AML-193 (cell line): ENCODE measurements around the gene SRSF7.
"Not testable (repeated sequence)": the region's sequence is repeated elsewhere in the genome, so short reads cannot be mapped to it uniquely, and the experiment has no call there.

Source experiments
- DNase-seq, 2 experiments: peaks; one replicate each; lab custom pipeline; 2025; lab: John Stamatoyannopoulos, UW

The SRSF7 gene

DNA sequence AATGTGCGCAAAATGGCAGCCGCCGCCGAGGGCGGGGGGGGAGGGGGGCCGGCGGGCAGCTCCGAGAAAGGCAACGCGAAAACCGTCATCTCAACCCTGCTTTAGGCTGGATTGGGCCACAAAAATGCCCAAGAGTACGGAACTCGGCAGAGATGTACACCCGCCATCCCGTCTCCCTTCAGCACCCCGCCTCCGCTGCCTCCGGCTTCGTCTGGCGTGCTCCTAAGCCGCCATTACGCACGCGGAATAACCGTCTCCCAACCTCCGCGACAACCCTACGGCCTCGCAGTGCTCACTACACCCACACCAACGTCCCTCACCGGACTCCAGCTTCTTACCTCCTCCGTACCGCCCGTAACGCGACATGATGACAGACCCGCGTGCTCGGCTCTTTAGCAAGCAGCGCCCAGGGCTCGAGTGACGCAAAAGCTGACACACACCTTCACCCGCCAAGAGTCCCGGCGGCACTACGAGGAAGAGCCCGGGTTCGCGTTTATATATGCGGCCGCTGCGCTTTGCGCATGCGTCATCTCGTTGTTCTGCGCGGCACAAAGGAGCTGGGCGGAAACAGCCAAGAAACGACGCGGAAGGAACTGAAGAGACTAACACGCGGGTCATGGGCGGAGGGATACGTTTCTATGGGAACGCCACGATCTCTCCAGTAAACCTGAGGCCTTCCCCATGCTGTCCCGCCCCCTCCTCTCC, at the start of gene SRSF7:
TSS of gene SRSF7 (minus strand) at position 471 of the 705 bp plus-strand sequence. CDS start at position 366, 105 bp downstream.
- DNase-seq, result peak; percentile 96 to 97

GRCh38 chr2:38797953-38798352, 46.8 kb upstream of the SRSF7 start:
- DNase-seq, result no peak

- DNase-seq, result no peak
Measured at GRCh38 chr2:38797250-38797676, 46.1 kb upstream of the SRSF7 start.

DNA sequence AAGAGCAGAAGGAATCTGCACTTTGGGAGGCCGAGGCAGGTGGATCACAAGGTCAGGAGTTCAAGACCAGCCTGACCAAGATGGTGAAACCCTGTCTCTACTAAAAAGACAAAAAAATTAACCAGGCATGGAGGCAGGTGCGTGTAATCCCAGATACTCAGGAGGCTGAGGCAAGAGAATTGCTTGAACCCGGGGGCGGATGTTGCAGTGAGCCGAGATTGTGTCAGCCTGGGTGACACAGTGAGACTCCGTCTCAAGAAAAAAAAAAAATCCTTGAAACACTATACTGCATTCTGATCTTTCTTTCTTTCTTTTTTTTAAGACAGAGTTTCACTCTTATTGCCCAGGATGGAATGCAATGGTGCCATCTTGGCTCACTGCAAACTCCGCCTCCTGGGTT, 43.9 kb upstream of the SRSF7 start:
- DNase-seq, result not testable (repeated sequence)

- DNase-seq, result no peak
Measured at GRCh38 chr2:38794235-38794946, 43.2 kb upstream of the SRSF7 start.

DNA sequence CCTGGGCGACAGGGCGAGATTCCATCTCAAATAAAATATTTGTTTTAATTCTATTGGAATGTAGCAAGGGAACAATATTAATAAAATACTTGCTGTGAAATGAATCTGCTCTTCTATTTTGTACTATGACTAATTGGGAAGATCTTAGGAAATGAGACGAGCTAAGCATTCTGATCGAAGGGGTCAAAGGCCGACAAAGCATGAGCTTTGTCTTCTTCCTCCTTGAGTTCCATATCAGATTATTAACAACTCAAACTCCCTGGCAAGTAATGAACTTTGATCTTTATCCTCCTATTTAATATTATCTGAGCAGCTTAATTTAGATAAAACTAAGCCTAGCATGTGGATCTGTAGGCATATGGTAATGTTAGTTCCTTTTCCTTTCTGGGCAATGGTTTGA, 42.4 kb upstream of the SRSF7 start:
- no peak for DNase-seq

DNA sequence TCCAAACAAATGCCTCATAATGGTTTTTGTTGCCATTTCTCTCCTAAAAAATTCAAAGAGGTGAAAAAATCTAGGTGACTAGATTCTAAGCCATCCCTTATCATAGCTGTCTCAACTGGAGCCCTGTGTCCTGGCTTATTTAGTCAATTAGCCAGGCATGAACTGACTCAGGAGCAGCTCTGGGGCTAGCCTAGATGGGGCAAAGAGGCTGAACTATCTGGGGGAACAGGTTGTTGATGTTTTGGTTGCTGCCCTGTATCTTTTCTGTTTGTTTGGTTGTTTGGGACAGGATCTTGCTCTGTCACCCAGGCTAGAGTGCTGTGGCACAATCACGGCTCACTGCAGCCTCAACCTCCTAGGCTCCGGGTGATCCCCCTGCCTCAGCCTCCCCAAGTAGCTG, 41.6 kb upstream of the SRSF7 start:
- no peak for DNase-seq

DNA sequence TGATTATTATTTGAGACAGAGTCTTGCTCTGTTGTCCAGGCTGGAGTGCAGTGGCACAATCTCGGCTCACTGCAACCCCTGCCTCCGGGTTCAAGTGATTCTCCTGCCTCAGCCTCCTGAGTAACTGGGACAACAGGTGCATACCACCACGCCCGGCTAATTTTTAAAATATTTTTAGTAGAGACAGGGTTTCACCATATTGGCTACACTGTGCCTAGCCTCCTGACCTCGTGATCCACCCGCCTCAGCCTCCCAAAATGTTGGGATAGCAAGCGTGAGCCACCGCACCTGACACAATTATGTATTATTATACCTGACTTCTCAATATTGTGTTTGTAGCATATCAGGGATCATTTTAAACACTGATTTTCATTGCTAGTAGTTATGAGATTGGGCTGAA, 41.2 kb upstream of the SRSF7 start:
- not testable (repeated sequence) for DNase-seq

GRCh38 chr2:38791744-38792143, 40.6 kb upstream of the SRSF7 start:
- DNase-seq, result peak; percentile 35 to 47

- DNase-seq, result no peak
Measured at GRCh38 chr2:38789691-38790090, 38.5 kb upstream of the SRSF7 start.

DNA sequence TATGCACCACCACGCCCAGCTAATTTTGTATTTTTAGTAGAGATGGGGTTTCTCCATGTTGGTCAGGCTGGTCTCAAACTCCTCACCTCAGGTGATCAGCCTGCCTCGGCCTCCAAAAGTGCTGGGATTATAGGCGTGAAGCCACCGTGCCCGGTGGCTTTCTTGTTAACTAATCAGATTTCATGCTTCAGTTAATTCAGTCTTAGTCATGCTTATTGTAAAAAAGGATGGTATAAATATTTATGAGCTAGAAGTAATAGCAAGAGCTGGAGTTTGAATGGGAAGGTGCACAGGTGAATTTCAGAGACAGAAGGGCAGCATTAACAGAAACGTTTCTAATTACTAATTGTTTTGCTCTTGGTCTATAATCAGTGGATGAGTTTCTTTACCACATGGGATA, 37.1 kb upstream of the SRSF7 start:
- DNase-seq, result no peak

GRCh38 chr2:38783586-38783985, 32.4 kb upstream of the SRSF7 start:
- DNase-seq, result no peak

GRCh38 chr2:38778687-38779082, 27.5 kb upstream of the SRSF7 start:
- no peak for DNase-seq

GRCh38 chr2:38776531-38776930, 25.4 kb upstream of the SRSF7 start:
- no peak for DNase-seq

- DNase-seq, result no peak
Measured at GRCh38 chr2:38775921-38776225, 24.7 kb upstream of the SRSF7 start.

GRCh38 chr2:38775097-38775920, 24.1 kb upstream of the SRSF7 start:
- no peak for DNase-seq

DNA sequence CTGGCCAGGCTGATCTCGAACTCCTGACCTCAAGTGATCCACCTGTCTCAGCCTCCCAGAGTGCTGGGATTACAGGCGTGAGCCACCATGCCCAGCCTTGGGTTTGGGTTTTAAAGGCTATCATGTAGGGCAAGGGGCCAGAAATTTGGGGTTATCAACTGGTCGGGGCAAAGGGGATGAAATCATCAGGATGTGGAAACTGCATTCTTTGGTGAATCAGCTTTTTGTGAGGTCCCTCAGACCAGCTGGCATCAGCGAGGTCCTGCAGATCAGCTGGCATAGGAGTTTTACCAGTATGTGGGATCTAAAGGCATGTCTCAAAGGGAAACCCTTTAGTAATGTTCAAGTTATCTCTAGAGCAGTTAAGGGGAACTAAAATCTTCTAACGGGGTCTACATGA, 20.5 kb upstream of the SRSF7 start:
- DNase-seq, result no peak

DNA sequence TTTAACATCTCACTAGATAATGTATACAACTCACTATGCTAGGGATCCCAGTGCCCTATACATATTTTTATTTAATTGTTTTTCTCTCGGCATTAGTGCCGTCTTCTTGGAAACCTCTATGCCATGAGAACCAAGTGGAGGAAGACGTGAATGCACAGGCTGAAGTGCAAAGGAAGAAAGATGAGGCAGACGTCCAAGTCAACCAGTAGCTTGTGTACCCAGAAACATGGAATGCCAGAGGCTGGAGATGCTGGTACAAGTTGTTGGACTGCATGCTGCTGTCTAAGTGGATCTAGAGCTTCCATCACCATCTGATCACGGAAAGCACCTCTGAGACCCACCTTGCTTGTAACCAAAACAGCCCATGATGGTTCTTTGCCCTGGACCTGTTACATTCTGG, 14.4 kb upstream of the SRSF7 start:
- DNase-seq, result no peak

GRCh38 chr2:38765149-38765548, 14.0 kb upstream of the SRSF7 start:
- DNase-seq, result no peak

DNA sequence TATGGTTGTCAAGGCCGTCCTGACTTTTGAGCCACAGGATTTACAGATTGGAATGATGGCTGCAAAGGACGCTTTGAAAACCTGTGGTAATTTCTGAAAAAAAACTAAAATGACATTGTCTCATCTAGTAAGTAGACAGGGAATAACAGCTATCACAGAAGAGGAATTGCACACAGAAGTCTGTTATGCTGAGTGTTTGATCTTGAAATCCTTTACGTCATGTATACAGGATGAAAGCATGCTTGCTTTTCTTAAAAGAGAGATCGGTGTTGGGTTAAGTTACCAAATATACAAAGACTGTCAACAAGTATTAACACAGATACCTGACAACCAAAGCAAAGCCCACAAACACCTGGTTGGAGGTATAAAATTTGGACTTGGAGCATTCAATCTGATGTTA, 12.6 kb upstream of the SRSF7 start:
- no peak for DNase-seq

DNA sequence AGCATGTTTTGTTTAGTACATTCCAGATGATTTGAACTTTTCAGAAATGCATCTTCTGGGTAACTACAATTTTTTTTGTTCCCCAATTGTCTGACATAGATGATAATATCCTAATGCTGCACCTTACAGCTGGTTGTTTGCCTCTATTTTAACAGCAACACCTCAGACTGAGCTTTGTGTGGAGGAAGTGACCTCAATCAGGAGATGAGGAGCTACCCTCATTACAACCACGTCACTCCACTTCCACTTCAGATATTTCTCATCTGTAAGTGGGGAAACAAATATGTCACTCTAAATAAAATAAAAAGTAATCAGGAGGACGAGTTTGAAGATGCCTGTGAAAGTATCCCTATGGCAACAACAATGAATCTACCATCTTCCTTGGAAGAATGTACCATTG, 12.1 kb upstream of the SRSF7 start:
- DNase-seq, result no peak

DNA sequence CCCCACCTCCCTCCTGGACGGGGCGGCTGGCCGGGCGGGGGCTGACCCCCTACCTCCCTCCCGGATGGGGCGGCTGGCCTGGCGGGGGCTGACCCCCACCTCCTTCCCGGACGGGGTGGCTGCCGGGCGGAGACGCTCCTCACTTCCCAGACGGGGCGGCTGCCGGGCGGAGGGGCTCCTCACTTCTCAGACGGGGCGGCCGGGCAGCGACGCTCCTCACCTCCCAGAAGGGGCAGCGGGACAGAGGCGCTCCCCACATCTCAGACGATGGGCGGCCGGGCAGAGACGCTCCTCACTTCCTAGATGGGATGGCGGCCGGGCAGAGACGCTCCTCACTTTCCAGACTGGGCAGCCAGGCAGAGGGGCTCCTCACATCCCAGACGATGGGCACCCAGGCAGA, 4.7 kb upstream of the SRSF7 start:
- not testable (repeated sequence) for DNase-seq

DNA sequence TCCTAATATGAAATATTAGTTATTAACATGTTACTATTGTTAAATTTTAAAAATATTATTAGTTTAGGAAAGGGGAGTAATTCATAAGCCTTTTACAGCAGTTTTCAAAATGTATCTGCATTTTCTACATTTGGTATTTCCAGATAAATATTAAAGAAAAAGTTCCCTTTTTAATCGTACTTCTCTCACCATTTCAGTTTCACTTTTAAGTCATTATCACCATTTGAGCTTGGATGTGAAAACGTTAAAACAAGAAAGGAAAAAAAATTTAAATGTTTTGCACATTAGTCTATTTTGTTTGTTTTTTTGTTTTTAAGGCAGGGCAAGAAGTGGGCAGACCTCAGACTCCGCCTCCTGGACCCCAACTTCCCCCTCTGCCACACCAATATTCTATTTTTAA, 3.3 kb upstream of the SRSF7 start:
- DNase-seq, result no peak
